ENCODE measurements around the gene ZNF485.

DNA sequence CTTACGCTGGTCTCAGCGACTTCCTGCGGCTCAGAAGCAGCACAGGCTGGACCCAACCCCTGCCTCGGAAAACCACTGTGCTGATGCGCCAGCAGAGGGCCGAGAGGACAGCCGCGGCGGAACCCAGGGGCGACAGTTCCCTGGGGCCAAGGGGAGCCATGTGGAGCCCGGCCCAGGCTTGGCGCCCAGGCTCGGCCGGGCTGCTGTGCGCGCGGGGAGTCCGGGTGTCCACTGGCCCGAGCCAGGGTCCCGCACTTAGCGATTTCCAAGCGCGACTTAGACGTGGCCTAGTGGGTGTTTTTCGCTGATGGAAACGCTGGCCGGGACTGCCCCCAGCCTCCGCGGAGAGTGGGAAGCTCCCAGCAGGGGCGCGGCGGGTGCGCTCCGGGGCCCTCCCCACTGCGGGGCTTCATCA is 61.1 kb downstream of the ZNF485 start:
- TF ChIP-seq, protein P1, sequence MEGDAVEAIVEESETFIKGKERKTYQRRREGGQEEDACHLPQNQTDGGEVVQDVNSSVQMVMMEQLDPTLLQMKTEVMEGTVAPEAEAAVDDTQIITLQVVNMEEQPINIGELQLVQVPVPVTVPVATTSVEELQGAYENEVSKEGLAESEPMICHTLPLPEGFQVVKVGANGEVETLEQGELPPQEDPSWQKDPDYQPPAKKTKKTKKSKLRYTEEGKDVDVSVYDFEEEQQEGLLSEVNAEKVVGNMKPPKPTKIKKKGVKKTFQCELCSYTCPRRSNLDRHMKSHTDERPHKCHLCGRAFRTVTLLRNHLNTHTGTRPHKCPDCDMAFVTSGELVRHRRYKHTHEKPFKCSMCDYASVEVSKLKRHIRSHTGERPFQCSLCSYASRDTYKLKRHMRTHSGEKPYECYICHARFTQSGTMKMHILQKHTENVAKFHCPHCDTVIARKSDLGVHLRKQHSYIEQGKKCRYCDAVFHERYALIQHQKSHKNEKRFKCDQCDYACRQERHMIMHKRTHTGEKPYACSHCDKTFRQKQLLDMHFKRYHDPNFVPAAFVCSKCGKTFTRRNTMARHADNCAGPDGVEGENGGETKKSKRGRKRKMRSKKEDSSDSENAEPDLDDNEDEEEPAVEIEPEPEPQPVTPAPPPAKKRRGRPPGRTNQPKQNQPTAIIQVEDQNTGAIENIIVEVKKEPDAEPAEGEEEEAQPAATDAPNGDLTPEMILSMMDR (conservative IDR thresholded peaks at IDR 0.05; ENCODE audit: low read length) = no peak
- TF ChIP-seq EZH2phosphoT487 (IDR thresholded peaks at IDR 0.05; ENCODE audit: borderline replicate concordance) = no peak
